OCI-M2 (cell line): ENCODE data around the gene RARRES1.

Experiments
- DNase-seq: peaks from one replicate; lab custom pipeline; 2025; ENCODE audit not compliant: unreplicated experiment; lab: John Stamatoyannopoulos, UW

RARRES1 gene

GRCh38 chr3:158765518-158766205 is 33.4 kb upstream of the RARRES1 start:
- DNase-seq = no peak

GRCh38 chr3:158763421-158763820 is 31.2 kb upstream of the RARRES1 start:
- no peak for DNase-seq

GRCh38 chr3:158762701-158763100 is 30.4 kb upstream of the RARRES1 start:
- no peak for DNase-seq

GRCh38 chr3:158761350-158761749 is 29.1 kb upstream of the RARRES1 start:
- DNase-seq = no peak

GRCh38 chr3:158755421-158755820 is 23.2 kb upstream of the RARRES1 start:
- no peak for DNase-seq

- no peak for DNase-seq
Measured at GRCh38 chr3:158753854-158754253, 21.6 kb upstream of the RARRES1 start.

DNA sequence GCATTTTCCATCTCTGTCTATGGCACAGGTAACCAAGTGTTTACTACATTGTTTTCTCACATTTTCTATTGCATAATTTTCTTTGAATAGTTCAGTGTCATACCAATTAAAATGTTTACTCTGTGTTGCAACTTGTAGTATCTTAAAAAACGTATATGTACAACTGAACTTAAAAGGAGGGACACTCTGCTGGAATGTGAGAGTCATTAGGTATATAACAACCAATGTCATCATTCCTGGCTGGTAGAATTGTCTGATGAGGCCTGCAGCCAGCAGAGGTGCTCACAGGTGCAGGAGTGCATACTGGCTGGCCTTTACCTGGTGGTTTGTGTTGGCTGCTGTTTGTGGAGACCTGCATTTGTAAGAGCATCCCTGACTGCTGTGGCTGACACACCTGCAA is 19.1 kb upstream of the RARRES1 start:
- DNase-seq = no peak

DNA sequence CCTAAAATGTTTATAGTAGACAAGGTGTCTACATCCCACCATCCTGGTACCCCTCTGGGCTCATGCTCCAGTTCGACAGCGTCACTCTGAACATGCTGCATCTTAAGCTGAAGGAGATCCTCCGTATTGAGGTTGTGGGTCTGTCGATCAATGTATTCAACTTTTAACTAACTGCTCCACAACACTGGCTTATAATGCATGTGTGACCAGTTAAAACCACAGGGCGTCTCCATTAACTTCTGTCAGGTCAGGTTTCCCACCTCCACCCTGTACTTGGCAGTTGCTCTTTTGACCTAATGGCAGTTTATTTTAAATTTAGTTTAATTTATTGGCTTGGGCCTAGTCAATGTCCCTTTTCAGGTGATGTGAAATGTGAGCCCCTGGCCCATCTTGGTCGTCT is 17.8 kb upstream of the RARRES1 start:
- DNase-seq = no peak

- no peak for DNase-seq
Measured at GRCh38 chr3:158749526-158749925, 17.3 kb upstream of the RARRES1 start.

DNA sequence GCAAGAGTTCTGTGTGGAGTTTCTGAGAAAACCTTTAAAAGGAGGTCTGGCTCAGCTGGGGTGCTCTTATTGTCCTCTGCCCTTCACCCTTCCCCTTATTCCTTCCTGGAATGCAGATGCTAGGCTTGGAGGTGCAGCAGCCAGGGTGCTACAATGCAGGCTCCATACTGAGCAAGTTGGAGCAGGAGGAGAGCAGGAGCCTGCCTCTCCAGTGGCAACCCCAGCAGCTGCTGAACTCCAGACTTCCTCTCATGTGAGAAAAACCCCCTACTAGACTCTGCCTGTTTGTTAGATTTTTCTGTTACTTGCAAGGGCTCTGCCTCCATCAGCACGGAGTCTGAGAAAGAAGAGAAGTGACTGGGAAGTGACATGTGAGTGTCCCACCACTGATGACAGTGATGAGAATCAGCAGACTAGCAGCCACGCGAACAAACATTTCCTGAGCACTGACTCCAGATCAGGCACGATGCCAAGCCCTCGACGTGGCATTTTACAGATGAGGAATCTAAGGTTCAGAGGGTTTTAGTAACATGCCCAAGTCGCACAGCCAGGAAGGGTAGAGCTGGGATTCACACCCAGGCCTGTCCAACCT is 16.1 kb upstream of the RARRES1 start:
- no peak for DNase-seq

GRCh38 chr3:158747417-158747816 is 15.2 kb upstream of the RARRES1 start:
- no peak for DNase-seq

DNA sequence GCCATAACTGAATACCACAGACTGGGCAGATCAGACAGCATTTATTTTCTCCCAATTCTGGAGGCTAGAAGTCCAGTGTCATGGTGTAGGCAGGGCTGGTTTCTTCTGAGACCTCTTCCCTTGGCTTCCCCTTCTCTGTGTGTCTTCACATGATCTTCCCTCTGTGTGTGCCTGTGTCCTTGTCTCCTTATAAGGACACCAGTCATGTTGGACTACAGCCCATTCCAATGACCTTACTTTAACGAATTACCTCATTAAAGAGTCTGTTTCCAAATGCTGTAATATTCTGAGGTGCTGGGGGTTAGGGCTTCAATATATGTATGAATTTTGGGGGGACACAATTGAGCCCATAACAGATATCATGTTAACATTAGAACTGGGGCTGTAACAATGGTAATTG is 13.3 kb upstream of the RARRES1 start:
- no peak for DNase-seq

DNA sequence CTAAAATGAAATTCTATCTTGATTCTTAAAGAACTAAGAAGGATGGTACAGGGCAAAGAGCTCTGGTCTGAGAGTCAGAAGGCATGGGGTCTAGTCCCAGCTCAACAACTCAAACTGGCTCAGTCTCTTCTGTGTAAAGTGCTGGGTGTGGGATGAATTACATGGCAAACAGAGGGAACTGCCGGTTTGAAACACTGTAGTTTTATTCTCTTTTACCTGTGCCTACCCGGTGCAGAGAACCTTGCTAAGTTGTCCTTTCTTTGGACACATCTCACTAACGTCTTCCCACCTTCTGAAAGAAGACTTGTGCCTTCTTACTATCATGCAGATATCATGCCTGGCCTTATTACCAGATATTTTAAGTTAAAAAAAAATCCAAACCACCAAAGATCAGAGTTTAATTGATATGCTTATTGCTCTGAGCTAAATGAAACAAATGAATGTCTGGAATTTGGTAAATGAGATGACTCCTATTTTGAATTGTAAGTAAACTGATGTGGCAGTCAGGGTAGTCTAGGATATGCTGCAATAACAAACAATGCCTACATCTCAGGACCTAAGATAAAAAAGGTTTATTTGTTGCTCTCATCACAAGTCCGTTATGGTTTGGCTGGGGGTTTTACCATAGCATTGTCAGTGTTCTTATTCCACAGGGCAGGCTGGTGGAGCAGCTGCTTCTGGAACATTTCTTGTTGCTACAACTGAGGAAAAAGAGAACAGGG is 12.5 kb upstream of the RARRES1 start:
- DNase-seq = no peak

- DNase-seq = peak; percentile 55
Measured at GRCh38 chr3:158743664-158744566, 11.7 kb upstream of the RARRES1 start.

DNA sequence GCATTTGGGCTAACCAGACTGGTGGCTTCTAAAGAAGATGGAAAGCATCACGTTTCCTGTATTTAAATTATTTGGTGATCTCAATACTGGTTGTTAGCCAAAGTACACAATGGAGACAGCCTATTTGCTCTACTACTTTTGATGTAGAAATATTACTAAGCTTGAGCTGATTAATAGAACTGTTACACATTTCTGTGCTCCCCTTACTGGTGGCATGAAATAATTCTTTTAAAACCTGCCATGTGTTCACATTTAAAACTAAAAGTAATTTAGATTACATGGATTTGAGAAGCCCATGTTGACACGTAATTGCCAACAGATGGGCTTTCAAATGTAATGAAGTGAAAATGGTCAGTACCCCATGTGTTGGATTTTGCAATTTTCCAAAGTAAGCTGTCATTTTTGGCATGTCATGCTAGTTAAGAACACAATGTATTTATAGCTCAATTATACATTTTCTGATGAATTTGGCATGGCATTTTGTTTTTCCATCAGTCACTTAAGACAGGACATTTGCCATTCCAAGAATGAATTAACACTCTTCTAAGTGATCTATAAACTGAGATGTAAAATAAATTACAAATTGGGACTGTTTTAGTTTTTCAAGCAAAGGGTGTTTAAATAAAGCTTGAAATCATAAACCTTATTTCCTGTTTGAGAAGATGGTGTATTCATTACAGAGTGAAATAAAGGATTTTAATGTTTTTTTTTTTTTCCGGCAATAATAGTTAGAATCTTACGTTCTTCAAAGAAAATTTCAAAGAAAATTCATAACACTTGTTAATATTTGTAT is 10.8 kb upstream of the RARRES1 start:
- no peak for DNase-seq

- DNase-seq = no peak
Measured at GRCh38 chr3:158739661-158740060, 7.4 kb upstream of the RARRES1 start.

DNA sequence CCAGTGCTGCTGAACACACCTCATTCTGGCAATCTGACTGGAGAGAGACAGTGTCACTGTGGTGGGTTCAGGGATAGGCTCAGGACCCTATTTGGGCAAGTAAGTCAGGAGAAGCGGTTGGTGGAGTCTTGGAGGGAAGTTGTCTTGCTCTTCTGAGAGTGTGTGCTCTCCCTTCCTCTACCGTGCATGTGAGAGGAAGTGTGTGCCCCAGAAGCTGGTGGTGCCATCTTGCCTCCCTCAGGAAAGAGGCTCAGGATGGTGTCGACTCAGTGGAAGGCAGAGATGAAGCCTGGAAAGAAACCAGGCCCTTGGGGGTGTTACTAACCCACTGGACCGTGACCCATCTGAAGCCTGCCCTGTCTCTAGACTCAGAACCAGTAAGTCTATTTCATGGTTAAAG is 6.8 kb upstream of the RARRES1 start:
- DNase-seq = no peak

- DNase-seq = no peak
Measured at GRCh38 chr3:158738653-158739052, 6.4 kb upstream of the RARRES1 start.

DNA sequence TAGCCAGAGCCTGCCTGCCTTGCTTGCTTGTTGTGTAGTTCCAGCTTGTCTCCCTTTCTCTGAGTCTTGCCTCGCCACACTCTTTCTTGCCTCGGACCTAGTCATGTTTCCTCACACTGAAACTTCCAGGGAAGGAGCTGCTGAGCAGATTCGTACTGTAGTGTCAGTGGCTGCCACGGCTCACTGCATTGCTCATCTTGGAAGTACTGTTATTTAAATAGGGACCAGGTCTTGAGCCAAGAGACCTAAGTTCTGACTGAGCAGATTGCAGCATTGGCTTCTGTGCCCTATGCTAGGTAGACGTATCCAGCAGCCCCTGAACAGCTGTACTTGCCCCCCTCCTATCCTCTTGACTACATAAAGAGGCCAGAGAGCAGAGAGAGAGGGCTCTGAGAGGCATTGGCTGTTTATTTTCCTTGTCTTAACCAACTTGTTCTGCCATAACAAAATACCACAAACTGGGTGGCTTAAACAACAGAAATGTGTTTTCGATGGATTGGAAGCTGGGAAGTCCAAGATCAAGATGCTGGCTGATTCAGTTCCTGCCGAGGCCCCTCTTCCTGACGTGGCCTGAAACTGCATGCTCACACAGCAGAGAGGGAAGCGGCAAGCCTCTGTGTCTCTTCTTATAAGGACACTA is 5.8 kb upstream of the RARRES1 start:
- DNase-seq = no peak

- no peak for DNase-seq
Measured at GRCh38 chr3:158737410-158737809, 5.2 kb upstream of the RARRES1 start.
